Gastrocnemius medialis (tissue), 4 donors: ENCODE measurements around the gene KCNIP4. TPM values are rescaled to one million over a fixed set of nuclear protein-coding genes. Genes with fewer than 3 reads are reported as not detected.

Source experiments
- ATAC-seq, 2 donors: fragments of 150-250 bp; one replicate each; pipeline ENCODE4 v1.9.1; 2016
- DNase-seq, 2 donors: peaks; one replicate each; pipeline ENCODE4 v3.0.0-alpha.2; 2019
- H3K27ac ChIP-seq, 4 donors: fragments of 200-600 bp; sonication (generic); 1 replicate in 1 of 4; 2 replicates in 3 of 4; pipeline ENCODE4 v1.5.1; 2016 to 2018; ENCODE audit warnings: mild to moderate bottlenecking in 2 of 4, moderate library complexity in 1 of 4
- H3K27me3 ChIP-seq, 3 donors: fragments of 200-600 bp; sonication (generic) in 2 of 3; 1 replicate in 1 of 3; 2 replicates in 2 of 3; pipeline versions ENCODE4 v1.5.1 to v1.6.0; 2016 to 2019; ENCODE audit warnings: mild to moderate bottlenecking in 1 of 3, moderate library complexity in 1 of 3
- H3K36me3 ChIP-seq, 2 donors: fragments of 200-600 bp; sonication (generic) in 1 of 2; one replicate each; pipeline ENCODE4 v1.5.1; 2017 to 2018
- H3K4me1 ChIP-seq, 2 donors: fragments of 200-600 bp; sonication (generic) in 1 of 2; one replicate each; pipeline ENCODE4 v1.5.1; 2016 to 2017; ENCODE audit warnings: mild to moderate bottlenecking in 2 of 2
- H3K4me3 ChIP-seq, 4 donors: fragments of 200-600 bp; sonication (generic) in 3 of 4; 1 replicate in 1 of 4; 2 replicates in 3 of 4; pipeline ENCODE4 v1.5.1; 2016 to 2019; ENCODE audit warnings: mild to moderate bottlenecking in 2 of 4
- H3K9me3 ChIP-seq, 3 donors: fragments of 200-600 bp; sonication (generic) in 2 of 3; 1 replicate in 1 of 3; 2 replicates in 2 of 3; pipeline ENCODE4 v1.5.1; 2016 to 2019
- CTCF ChIP-seq, 5 experiments: fragments of 450-650 bp in 3 of 5; fragments of 200-600 bp in 2 of 5; sonication (generic) in 2 of 5; IDR thresholded peaks in 4 of 5; conservative IDR thresholded peaks in 1 of 5; 1 replicate in 4 of 5; 2 replicates in 1 of 5; pipeline ENCODE4 v1.5.1; 2016 to 2019; ENCODE audit warnings: antibody characterized with exemption in 5 of 5, mild to moderate bottlenecking in 3 of 5, moderate library complexity in 3 of 5
- POLR2A ChIP-seq, 2 donors: fragments of 450-650 bp; IDR thresholded peaks; one replicate each; pipeline ENCODE4 v1.6.1; 2017; ENCODE audit warnings: antibody characterized with exemption in 2 of 2, mild to moderate bottlenecking in 2 of 2, moderate library complexity in 2 of 2
- in situ Hi-C, 4 donors: fragments of 200-750 bp; cut with MboI; loops; one replicate each; pipeline versions ENCODE4 v1.15.0 to v1.8.0; 2017; ENCODE audit warnings: low sequenced_read_pairs in 4 of 4
- intact Hi-C: fragments of 100-400 bp; cut with DNase I; formaldehyde crosslinking; loops from one replicate; pipeline ENCODE4 v1.15.1; 2023; ENCODE audit warnings: low total_unique reads
- total RNA-seq, 4 donors: library from RNA; depleted of rRNA; stranded (reverse); fragments of >200 nt; gene quantifications; one replicate each; pipeline versions ENCODE4 v1.1.0 to v1.2.3, GENCODE V29; 2016

KCNIP4 gene
- total RNA-seq, 4 donors from 2014 or later: not detected

- Histone ChIP-seq H3K9me3 (no peaks in the 10 kb centered on the region), H3K4me1 (no peaks in the 10 kb centered on the region), H3K4me3 (no peak overlapping the region), H3K27me3 (no peaks in the 10 kb centered on the region), H3K36me3 (no peaks in the 10 kb centered on the region), H3K27ac (no peak overlapping the region)
- DNase-seq (no peak), ATAC-seq (no peak)
- in situ Hi-C loops (no loop called here), intact Hi-C loops (no loop called here)
- TF ChIP-seq POLR2A (IDR thresholded peaks at IDR 0.05) (no peak), CTCF (IDR thresholded peaks at IDR 0.05 in 4 of 5, conservative IDR thresholded peaks at IDR 0.05 in 1 of 5) (no peak)
Measured at GRCh38 chr4:20860878-20861277, 1087.7 kb downstream of the KCNIP4 start.

- Histone ChIP-seq H3K27ac (no peak overlapping the region), H3K36me3 (no peaks in the 10 kb centered on the region), H3K4me1 (no peaks in the 10 kb centered on the region), H3K27me3 (no peaks in the 10 kb centered on the region), H3K9me3 (no peaks in the 10 kb centered on the region), H3K4me3 (no peak overlapping the region)
- no peak for DNase-seq
- TF ChIP-seq POLR2A (IDR thresholded peaks at IDR 0.05) (no peak), CTCF (IDR thresholded peaks at IDR 0.05 in 4 of 5, conservative IDR thresholded peaks at IDR 0.05 in 1 of 5) (no peak)
- in situ Hi-C loops: no loop called here
- ATAC-seq: no peak
- intact Hi-C loops: no loop called here
Measured at GRCh38 chr4:20859097-20859781, 1089.3 kb downstream of the KCNIP4 start.

- DNase-seq (no peak), ATAC-seq (no peak)
- Histone ChIP-seq H3K9me3 (no peaks in the 10 kb centered on the region), H3K27me3 (no peaks in the 10 kb centered on the region), H3K27ac (no peak overlapping the region), H3K4me1 (no peaks in the 10 kb centered on the region), H3K4me3 (no peak overlapping the region), H3K36me3 (no peaks in the 10 kb centered on the region)
- in situ Hi-C loops (no loop called here), intact Hi-C loops (no loop called here)
- no peak for TF ChIP-seq POLR2A (IDR thresholded peaks at IDR 0.05)
- no peak for TF ChIP-seq CTCF (IDR thresholded peaks at IDR 0.05 in 4 of 5, conservative IDR thresholded peaks at IDR 0.05 in 1 of 5)
Measured at GRCh38 chr4:20857081-20857480, 1091.5 kb downstream of the KCNIP4 start.

- Histone ChIP-seq H3K4me3 (no peak overlapping the region), H3K36me3 (no peaks in the 10 kb centered on the region), H3K27ac (no peak overlapping the region), H3K9me3 (no peaks in the 10 kb centered on the region), H3K27me3 (no peaks in the 10 kb centered on the region), H3K4me1 (no peaks in the 10 kb centered on the region)
- in situ Hi-C loops (loop anchor here in 1 of 4 donors (25.0 kb wide), 1 partner anchor 110 kb away; no protein-coding TSS in a partner anchor), intact Hi-C loops (no loop called here)
- no peak for ATAC-seq
- TF ChIP-seq CTCF (IDR thresholded peaks at IDR 0.05 in 4 of 5, conservative IDR thresholded peaks at IDR 0.05 in 1 of 5): no peak
- TF ChIP-seq POLR2A (IDR thresholded peaks at IDR 0.05): no peak
- DNase-seq: no peak
Measured at GRCh38 chr4:20847124-20847747, 1101.3 kb downstream of the KCNIP4 start.
